ENCODE measurements around the gene SUSD1. TPM values are rescaled to one million over a fixed set of nuclear protein-coding genes. Genes with fewer than 3 reads are reported as not detected.

The SUSD1 gene
- total and polyA plus RNA-seq, 2 of the 13 experiments (the other 11 are each of a cell fraction or from before 2014, with no cell fraction given), result 25.9 to 32.3 TPM

GRCh38 chr9:112168197-112168596 is 6.9 kb downstream of the SUSD1 start (continued):
- TF ChIP-seq ZNF891 (CRISPR knock-in tag; IDR thresholded peaks at IDR 0.05) (no peak), FOXC1 (CRISPR knock-in tag; IDR thresholded peaks at IDR 0.05; ENCODE audit: borderline replicate concordance) (no peak)

GRCh38 chr9:112166176-112167140 is 8.6 kb downstream of the SUSD1 start:
- 0 out of 5 replicates have a peak, but pooled peaks cover 0 to 2% of the 10 kb centered on the region in 2 experiments for H3K36me3 ChIP-seq (replicated peaks in 1 of 2; ENCODE audit: control insufficient read depth in 1 of 2, insufficient read depth in 2 of 2, low read length in 2 of 2)
- H3K27me3 ChIP-seq (ENCODE audit: control insufficient read depth in 1 of 2, insufficient read depth in 2 of 2, low read length in 2 of 2), result no peaks in the 10 kb centered on the region
- CTCF ChIA-PET (ENCODE audit: low intra/inter-chr PET ratio, low total read pairs), result no interaction called here
- no TSS peak for BruUV-seq (replicated peaks)
- H3K79me2 ChIP-seq (ENCODE audit: insufficient read depth, low read length), result peaks cover 52% of the 10 kb centered on the region
- no peak overlapping the region for H3K4me3 ChIP-seq (replicated peaks in 1 of 3; ENCODE audit: insufficient read depth in 1 of 3, low read depth in 2 of 3, low read length in 3 of 3)
- H3K9ac ChIP-seq (ENCODE audit: insufficient read depth, low read depth, low read length), result no peak overlapping the region
- peak overlapping the region; percentile 31 for H3K4me2 ChIP-seq (ENCODE audit: low read depth, low read length)
- 66% methylated on average over 11 of the region's 12 CpGs for WGBS (ENCODE audit: low lambda C conversion rate)
- H3K9me3 ChIP-seq (ENCODE audit: low read length), result no peaks in the 10 kb centered on the region
- ATAC-seq (peak; percentile 74), FAIRE-seq (no peak), DNase-seq (ENCODE audit: low spot score) (peak; percentile 47)
- H3K27ac ChIP-seq (ENCODE audit: extremely low read length, insufficient read depth, low read length), result peak overlapping the region; percentile 28
- H2AFZ ChIP-seq (ENCODE audit: low read length), result no peak overlapping the region
- peaks cover 80% of the 10 kb centered on the region for H3K4me1 ChIP-seq (ENCODE audit: insufficient read depth, low read length)
- H4K20me1 ChIP-seq (ENCODE audit: insufficient read depth, low read length), result no peaks in the 10 kb centered on the region
- in situ Hi-C loops (cut with HindIII; ENCODE audit: extremely low pct_ligation_motif_present, low pct_unique_long_range_greater_than_20kb), result no loop called here
- POLR2A ChIA-PET, result interaction anchor here (0.9 to 1.2 kb wide), 2 partner anchors 9 to 11 kb away, joined by 3 read pairs; partner anchors contain the start of gene SUSD1
- intact Hi-C loops (cut with micrococcal nuclease; ENCODE audit: unreplicated experiment), result loop anchor here (5.0 kb wide), 2 partner anchors 39 to 46 kb away; no protein-coding TSS in a partner anchor
- TF ChIP-seq SAP130 (CRISPR knock-in tag; IDR thresholded peaks at IDR 0.05; ENCODE audit: low read depth) (no peak), SALL1 (CRISPR knock-in tag; IDR thresholded peaks at IDR 0.05) (no peak), CREB1 (IDR thresholded peaks at IDR 0.05) (no peak), CREB1 (CRISPR knock-in tag; IDR thresholded peaks at IDR 0.05) (no peak), CTCF (CRISPR knock-in tag; IDR thresholded peaks at IDR 0.05) (peak; percentile 39), RFX1 (IDR thresholded peaks at IDR 0.05) (no peak), NFIB (CRISPR knock-in tag; IDR thresholded peaks at IDR 0.05; ENCODE audit: borderline replicate concordance) (no peak), CEBPG (CRISPR knock-in tag; IDR thresholded peaks at IDR 0.05) (peak; percentile 64), ZNF230 (CRISPR knock-in tag; IDR thresholded peaks at IDR 0.05) (no peak), POLR2AphosphoS5 (IDR thresholded peaks at IDR 0.05; ENCODE audit: low read depth, low read length) (no peak), ZNF614 (CRISPR knock-in tag; IDR thresholded peaks at IDR 0.05; ENCODE audit: borderline replicate concordance) (no peak), FOXO1 (CRISPR knock-in tag; IDR thresholded peaks at IDR 0.05) (no peak), ASH2L (IDR thresholded peaks at IDR 0.05; ENCODE audit: insufficient read length, low read depth, low read length) (peak; percentile 22), CENPBD1 (CRISPR knock-in tag; IDR thresholded peaks at IDR 0.05; ENCODE audit: borderline replicate concordance, low read depth) (no peak), PCBP1 (IDR thresholded peaks at IDR 0.05; ENCODE audit: borderline replicate concordance, low read depth, low read length) (no peak)
- TF ChIP-seq, protein P1, sequence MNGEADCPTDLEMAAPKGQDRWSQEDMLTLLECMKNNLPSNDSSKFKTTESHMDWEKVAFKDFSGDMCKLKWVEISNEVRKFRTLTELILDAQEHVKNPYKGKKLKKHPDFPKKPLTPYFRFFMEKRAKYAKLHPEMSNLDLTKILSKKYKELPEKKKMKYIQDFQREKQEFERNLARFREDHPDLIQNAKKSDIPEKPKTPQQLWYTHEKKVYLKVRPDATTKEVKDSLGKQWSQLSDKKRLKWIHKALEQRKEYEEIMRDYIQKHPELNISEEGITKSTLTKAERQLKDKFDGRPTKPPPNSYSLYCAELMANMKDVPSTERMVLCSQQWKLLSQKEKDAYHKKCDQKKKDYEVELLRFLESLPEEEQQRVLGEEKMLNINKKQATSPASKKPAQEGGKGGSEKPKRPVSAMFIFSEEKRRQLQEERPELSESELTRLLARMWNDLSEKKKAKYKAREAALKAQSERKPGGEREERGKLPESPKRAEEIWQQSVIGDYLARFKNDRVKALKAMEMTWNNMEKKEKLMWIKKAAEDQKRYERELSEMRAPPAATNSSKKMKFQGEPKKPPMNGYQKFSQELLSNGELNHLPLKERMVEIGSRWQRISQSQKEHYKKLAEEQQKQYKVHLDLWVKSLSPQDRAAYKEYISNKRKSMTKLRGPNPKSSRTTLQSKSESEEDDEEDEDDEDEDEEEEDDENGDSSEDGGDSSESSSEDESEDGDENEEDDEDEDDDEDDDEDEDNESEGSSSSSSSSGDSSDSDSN (CRISPR knock-in tag; IDR thresholded peaks at IDR 0.05), result 0 out of 2 replicates have a peak, but pooled peaks have one; percentile 25

Measured in HepG2 (cell line).